ENCODE data around the gene NOTCH2NLA.
"Not testable (repeated sequence)": the region's sequence is repeated elsewhere in the genome, so short reads cannot be mapped to it uniquely, and the experiment has no call there.

Gene NOTCH2NLA

GRCh38 chr1:146257992-146258552 lies 29.3 kb upstream of the NOTCH2NLA start:
- H3K36me3 ChIP-seq (ENCODE audit: control insufficient read depth, low read depth, low read length); H3K27me3 ChIP-seq (ENCODE audit: control insufficient read depth, insufficient read depth, low read length); H3K4me3 ChIP-seq (ENCODE audit: low read length): not testable (repeated sequence)

GRCh38 chr1:146254569-146255197 lies 25.9 kb upstream of the NOTCH2NLA start:
- H3K4me1 ChIP-seq (ENCODE audit: control insufficient read depth, low read depth, low read length); H3K9ac ChIP-seq (ENCODE audit: low read length); H3K4me3 ChIP-seq (ENCODE audit: low read length): not testable (repeated sequence)

More at GRCh38 chr1:146257992-146258552, 29.3 kb upstream of the NOTCH2NLA start:
- not testable (repeated sequence) for H3K9ac ChIP-seq (ENCODE audit: low read length); H3K27ac ChIP-seq (ENCODE audit: low read length); H3K4me1 ChIP-seq (ENCODE audit: control insufficient read depth, low read depth, low read length); H3K9me3 ChIP-seq (ENCODE audit: control insufficient read depth, low read depth, low read length)

GRCh38 chr1:146253249-146253855 lies 24.5 kb upstream of the NOTCH2NLA start:
- not testable (repeated sequence) for H3K4me3 ChIP-seq (ENCODE audit: low read length); H3K4me1 ChIP-seq (ENCODE audit: control insufficient read depth, low read depth, low read length); H3K9ac ChIP-seq (ENCODE audit: low read length); H3K36me3 ChIP-seq (ENCODE audit: control insufficient read depth, low read depth, low read length); H3K9me3 ChIP-seq (ENCODE audit: control insufficient read depth, low read depth, low read length); H3K27me3 ChIP-seq (ENCODE audit: control insufficient read depth, insufficient read depth, low read length); H3K27ac ChIP-seq (ENCODE audit: low read length)

More at GRCh38 chr1:146254569-146255197, 25.9 kb upstream of the NOTCH2NLA start:
- H3K36me3 ChIP-seq (ENCODE audit: control insufficient read depth, low read depth, low read length); H3K27ac ChIP-seq (ENCODE audit: low read length); H3K9me3 ChIP-seq (ENCODE audit: control insufficient read depth, low read depth, low read length); H3K27me3 ChIP-seq (ENCODE audit: control insufficient read depth, insufficient read depth, low read length): not testable (repeated sequence)

GRCh38 chr1:146251523-146251922 lies 22.7 kb upstream of the NOTCH2NLA start:
- not testable (repeated sequence) for H3K4me3 ChIP-seq (ENCODE audit: low read length); H3K9ac ChIP-seq (ENCODE audit: low read length); H3K36me3 ChIP-seq (ENCODE audit: control insufficient read depth, low read depth, low read length); H3K27ac ChIP-seq (ENCODE audit: low read length); H3K4me1 ChIP-seq (ENCODE audit: control insufficient read depth, low read depth, low read length); H3K27me3 ChIP-seq (ENCODE audit: control insufficient read depth, insufficient read depth, low read length); H3K9me3 ChIP-seq (ENCODE audit: control insufficient read depth, low read depth, low read length)

GRCh38 chr1:146248643-146249042 lies 19.8 kb upstream of the NOTCH2NLA start:
- not testable (repeated sequence) for H3K4me3 ChIP-seq (ENCODE audit: low read length); H3K9ac ChIP-seq (ENCODE audit: low read length); H3K27me3 ChIP-seq (ENCODE audit: control insufficient read depth, insufficient read depth, low read length); H3K36me3 ChIP-seq (ENCODE audit: control insufficient read depth, low read depth, low read length); H3K4me1 ChIP-seq (ENCODE audit: control insufficient read depth, low read depth, low read length); H3K27ac ChIP-seq (ENCODE audit: low read length); H3K9me3 ChIP-seq (ENCODE audit: control insufficient read depth, low read depth, low read length)

- not testable (repeated sequence) for H3K36me3 ChIP-seq (ENCODE audit: control insufficient read depth, low read depth, low read length); H3K9me3 ChIP-seq (ENCODE audit: control insufficient read depth, low read depth, low read length); H3K9ac ChIP-seq (ENCODE audit: low read length); H3K27ac ChIP-seq (ENCODE audit: low read length); H3K27me3 ChIP-seq (ENCODE audit: control insufficient read depth, insufficient read depth, low read length); H3K4me3 ChIP-seq (ENCODE audit: low read length); H3K4me1 ChIP-seq (ENCODE audit: control insufficient read depth, low read depth, low read length)
Measured at GRCh38 chr1:146236626-146237025, 7.8 kb upstream of the NOTCH2NLA start.

GRCh38 chr1:146236026-146236601 lies 7.3 kb upstream of the NOTCH2NLA start:
- not testable (repeated sequence) for H3K27me3 ChIP-seq (ENCODE audit: control insufficient read depth, insufficient read depth, low read length); H3K4me3 ChIP-seq (ENCODE audit: low read length); H3K9ac ChIP-seq (ENCODE audit: low read length); H3K27ac ChIP-seq (ENCODE audit: low read length); H3K9me3 ChIP-seq (ENCODE audit: control insufficient read depth, low read depth, low read length); H3K4me1 ChIP-seq (ENCODE audit: control insufficient read depth, low read depth, low read length); H3K36me3 ChIP-seq (ENCODE audit: control insufficient read depth, low read depth, low read length)

- not testable (repeated sequence) for H3K27ac ChIP-seq (ENCODE audit: low read length); H3K36me3 ChIP-seq (ENCODE audit: control insufficient read depth, low read depth, low read length); H3K9ac ChIP-seq (ENCODE audit: low read length); H3K4me1 ChIP-seq (ENCODE audit: control insufficient read depth, low read depth, low read length); H3K27me3 ChIP-seq (ENCODE audit: control insufficient read depth, insufficient read depth, low read length); H3K9me3 ChIP-seq (ENCODE audit: control insufficient read depth, low read depth, low read length)
- H3K4me3 ChIP-seq (ENCODE audit: low read length), result peak overlapping the region; percentile 48
Measured at GRCh38 chr1:146228144-146228682, 608 bp downstream of the NOTCH2NLA start.

GRCh38 chr1:146174531-146174930 lies 54.3 kb downstream of the NOTCH2NLA start:
- H3K36me3 ChIP-seq (ENCODE audit: control insufficient read depth, low read depth, low read length); H3K27ac ChIP-seq (ENCODE audit: low read length); H3K9ac ChIP-seq (ENCODE audit: low read length); H3K9me3 ChIP-seq (ENCODE audit: control insufficient read depth, low read depth, low read length); H3K4me1 ChIP-seq (ENCODE audit: control insufficient read depth, low read depth, low read length); H3K4me3 ChIP-seq (ENCODE audit: low read length); H3K27me3 ChIP-seq (ENCODE audit: control insufficient read depth, insufficient read depth, low read length): not testable (repeated sequence)

GRCh38 chr1:146167740-146168139 lies 61.1 kb downstream of the NOTCH2NLA start:
- H3K36me3 ChIP-seq (ENCODE audit: control insufficient read depth, low read depth, low read length); H3K27ac ChIP-seq (ENCODE audit: low read length); H3K9ac ChIP-seq (ENCODE audit: low read length); H3K9me3 ChIP-seq (ENCODE audit: control insufficient read depth, low read depth, low read length); H3K27me3 ChIP-seq (ENCODE audit: control insufficient read depth, insufficient read depth, low read length); H3K4me3 ChIP-seq (ENCODE audit: low read length); H3K4me1 ChIP-seq (ENCODE audit: control insufficient read depth, low read depth, low read length): not testable (repeated sequence)

- H3K27me3 ChIP-seq (ENCODE audit: control insufficient read depth, insufficient read depth, low read length); H3K9ac ChIP-seq (ENCODE audit: low read length); H3K36me3 ChIP-seq (ENCODE audit: control insufficient read depth, low read depth, low read length); H3K27ac ChIP-seq (ENCODE audit: low read length); H3K4me1 ChIP-seq (ENCODE audit: control insufficient read depth, low read depth, low read length); H3K9me3 ChIP-seq (ENCODE audit: control insufficient read depth, low read depth, low read length); H3K4me3 ChIP-seq (ENCODE audit: low read length): not testable (repeated sequence)
Measured at GRCh38 chr1:146167273-146167672, 61.5 kb downstream of the NOTCH2NLA start.

GRCh38 chr1:146144465-146144864 lies 84.4 kb downstream of the NOTCH2NLA start, which contains the start of gene NBPF10:
Gene NBPF10, minus strand, starts transcription at chr1:146144804. Its CDS starts 35 bp downstream, at chr1:146144769.
- H3K36me3 ChIP-seq (ENCODE audit: control insufficient read depth, low read depth, low read length); H3K4me3 ChIP-seq (ENCODE audit: low read length); H3K9me3 ChIP-seq (ENCODE audit: control insufficient read depth, low read depth, low read length); H3K4me1 ChIP-seq (ENCODE audit: control insufficient read depth, low read depth, low read length); H3K27ac ChIP-seq (ENCODE audit: low read length); H3K27me3 ChIP-seq (ENCODE audit: control insufficient read depth, insufficient read depth, low read length); H3K9ac ChIP-seq (ENCODE audit: low read length): not testable (repeated sequence)

Measured in iPS-18a (cell line).